Aorta (tissue), 5 donors: ENCODE measurements around the gene ERMN. TPM values are rescaled to one million over a fixed set of nuclear protein-coding genes. Genes with fewer than 3 reads are reported as not detected.
A peak's percentile ranks its signal among the peaks of the same experiment; 100 is the strongest.
"Not testable (repeated sequence)": the region's sequence is repeated elsewhere in the genome, so short reads cannot be mapped to it uniquely, and the experiment has no call there.

Source experiments
- ATAC-seq: fragments of 200-7000 bp; cut with Tn5 transposase; one replicate; pipeline ENCODE4 v1.9.1; 2022; ENCODE audit warnings: moderate library complexity; ENCODE audit not compliant: low FRiP score
- DNase-seq, 2 donors: peaks; one replicate each; pipeline ENCODE4 v3.0.0-alpha.2; 2020
- H3K27ac ChIP-seq, 2 donors: one replicate each; pipeline ENCODE4 v1.5.1; 2013; ENCODE audit warnings: low read length in 2 of 2, mild to moderate bottlenecking in 2 of 2, moderate library complexity in 2 of 2, control low read depth in 1 of 2, inconsistent platforms in 1 of 2, low read depth in 1 of 2
- H3K27me3 ChIP-seq, 2 donors: one replicate each; pipeline ENCODE4 v1.6.1; 2013; ENCODE audit warnings: control low read depth in 1 of 2, low read length in 1 of 2, mild to moderate bottlenecking in 1 of 2, moderate library complexity in 1 of 2; ENCODE audit not compliant: insufficient read depth in 2 of 2, control insufficient read depth in 1 of 2
- H3K36me3 ChIP-seq, 2 donors: one replicate each; pipeline ENCODE4 v1.6.1; 2013; ENCODE audit warnings: control low read depth in 1 of 2, low read length in 1 of 2, mild to moderate bottlenecking in 1 of 2; ENCODE audit not compliant: insufficient read depth in 2 of 2, control insufficient read depth in 1 of 2
- H3K4me1 ChIP-seq, 2 donors: one replicate each; pipeline ENCODE4 v1.6.1; 2013; ENCODE audit warnings: low read length in 2 of 2, control low read depth in 1 of 2, mild to moderate bottlenecking in 1 of 2, moderate library complexity in 1 of 2; ENCODE audit not compliant: insufficient read depth in 2 of 2, control insufficient read depth in 1 of 2
- H3K4me3 ChIP-seq, 2 donors: one replicate each; pipeline ENCODE4 v1.5.1; 2013; ENCODE audit warnings: low read length in 2 of 2, control low read depth in 1 of 2, mild to moderate bottlenecking in 1 of 2
- H3K9me3 ChIP-seq: one replicate; pipeline ENCODE4 v1.6.1; 2013; ENCODE audit warnings: mild to moderate bottlenecking, low read length; ENCODE audit not compliant: control insufficient read depth
- WGBS, 2 donors: extraction: QIAGEN DNeasy Blood & Tissue Kit; methylation state at CpG; one replicate each; pipeline ENCODE4 v1.1.7; 2013; 5-methylcytosine and 5-hydroxymethylcytosine counted together
- intact Hi-C, 2 donors: fragments of 100-400 bp; cut with DNase I; formaldehyde crosslinking; loops; one replicate each; pipeline versions ENCODE4 v1.14.2 to v1.15.0; 2022
- polyA plus RNA-seq, 2 donors: library from polyadenylated mRNA; stranded (reverse); fragments of 200-250 nt; gene quantifications; one replicate each; pipeline ENCODE4 v1.2.3, GENCODE V29; 2013
- total RNA-seq, 2 donors: library from RNA; stranded (reverse); fragmentation: NEBNext Ultra II Directional; extraction: Animal tissue kit (Norgen Biotek cat#: 25700); gene quantifications; one replicate each; pipeline ENCODE4 v1.2.1, GENCODE V29; 2021
- donor health status: healthy with polysubstance abuse.
- donor health status: Bipolar disorder and iron deficiency.
- donor health status: DM: no; HTN: no; CAD: no.
- donor health status: DM: no; HTN: no; CAD: no.
- donor health status: DM: yes; HTN: yes; CAD: no.

Gene ERMN
- total and polyA plus RNA-seq, 4 donors, result 0.36 to 0.51 TPM; not detected in 2

DNA sequence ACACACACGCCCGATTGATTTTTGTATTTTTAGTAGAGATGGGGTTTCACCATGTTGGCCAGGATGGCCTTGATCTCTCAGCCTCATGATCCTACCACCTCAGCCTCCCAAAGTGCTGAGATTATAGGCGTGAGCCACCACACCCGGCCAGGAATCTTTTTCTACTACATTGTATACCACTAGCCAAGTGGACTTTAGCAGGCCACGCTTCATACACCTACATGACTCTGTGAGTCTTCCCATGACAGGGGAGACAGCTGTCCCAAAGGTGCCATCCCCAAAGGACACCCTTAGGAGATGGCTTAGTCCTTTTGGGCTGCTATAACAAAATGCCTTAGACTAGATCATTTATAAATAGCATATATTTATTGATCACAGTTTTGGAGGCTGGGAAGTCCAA, 32.8 kb downstream of the ERMN start:
- Histone ChIP-seq H3K27me3 (no peaks in the 10 kb centered on the region), H3K36me3 (no peaks in the 10 kb centered on the region), H3K27ac (no peak overlapping the region), H3K9me3 (peaks cover 1% of the 10 kb centered on the region), H3K4me1 (no peaks in the 10 kb centered on the region), H3K4me3 (no peak overlapping the region)
- DNase-seq (no peak), ATAC-seq (peak; percentile 45)
- intact Hi-C loops, result no loop called here
- 96 to 99% methylated on average over 5 of the region's 5 CpGs for WGBS, 2 donors

DNA sequence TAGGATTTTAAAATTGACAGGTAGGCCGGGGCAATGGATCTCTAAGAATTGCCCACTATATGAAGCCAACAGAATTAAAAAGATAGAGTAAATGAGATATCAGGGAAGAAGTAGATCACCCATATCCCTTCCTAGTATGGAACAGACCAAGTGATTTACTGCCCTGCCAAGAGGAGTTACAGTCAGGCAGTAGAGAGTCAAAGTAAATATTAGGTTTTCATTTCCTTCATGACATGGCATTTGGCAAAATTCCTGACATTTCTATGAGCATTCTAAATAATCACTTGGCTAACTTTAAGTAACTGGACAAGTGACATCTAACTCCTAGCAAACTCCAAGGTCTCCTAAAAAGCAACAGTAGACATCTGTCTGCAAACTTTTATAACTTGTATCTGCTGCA, 34.6 kb downstream of the ERMN start:
- WGBS, 2 donors, result 54 to 60% methylated on average over 1 of the region's 1 CpG
- intact Hi-C loops, result no loop called here

DNA sequence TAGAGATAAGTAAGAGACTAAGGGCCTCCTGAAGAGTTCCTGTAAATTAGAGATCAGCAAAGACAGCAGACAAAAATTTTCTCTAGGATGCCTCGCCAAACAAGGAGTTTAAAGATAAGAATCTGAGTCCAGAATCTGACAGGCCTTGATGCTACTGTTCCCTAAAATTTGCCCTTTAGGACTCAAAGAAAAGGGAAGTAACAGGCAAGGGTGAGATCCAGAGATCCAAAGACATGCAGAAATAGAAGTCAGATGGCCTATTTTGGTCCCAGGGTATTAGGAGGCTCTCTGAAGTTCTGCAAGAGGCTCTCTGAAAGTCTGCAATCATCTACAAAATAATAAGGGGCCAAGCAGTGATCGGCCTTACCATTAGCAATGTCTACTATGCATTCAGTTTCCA, 35.1 kb downstream of the ERMN start:
- no peak overlapping the region for H3K27ac ChIP-seq
- WGBS, 2 donors, result 83% methylated on average over 2 of the region's 2 CpGs

More for the DNA sequence above, 34.6 kb downstream of the ERMN start:
- Histone ChIP-seq H3K27ac (no peak overlapping the region), H3K4me3 (no peak overlapping the region), H3K4me1 (no peaks in the 10 kb centered on the region), H3K9me3 (peaks cover 1% of the 10 kb centered on the region), H3K36me3 (no peaks in the 10 kb centered on the region), H3K27me3 (no peaks in the 10 kb centered on the region)
- no peak for DNase-seq
- no peak for ATAC-seq

GRCh38 chr2:157287160-157287559, 38.5 kb downstream of the ERMN start:
- DNase-seq, result no peak
- Histone ChIP-seq H3K4me3 (no peak overlapping the region), H3K27me3 (no peaks in the 10 kb centered on the region), H3K36me3 (no peaks in the 10 kb centered on the region), H3K4me1 (no peaks in the 10 kb centered on the region), H3K27ac (no peak overlapping the region), H3K9me3 (no peaks in the 10 kb centered on the region)
- WGBS, 2 donors, result 90 to 95% methylated on average over 1 of the region's 1 CpG
- intact Hi-C loops, result no loop called here
- no peak for ATAC-seq

More for the DNA sequence above, 35.1 kb downstream of the ERMN start:
- Histone ChIP-seq H3K4me3 (no peak overlapping the region), H3K4me1 (no peaks in the 10 kb centered on the region), H3K9me3 (peaks cover 1% of the 10 kb centered on the region), H3K27me3 (no peaks in the 10 kb centered on the region), H3K36me3 (no peaks in the 10 kb centered on the region)
- intact Hi-C loops, result no loop called here
- DNase-seq, result no peak
- no peak for ATAC-seq

DNA sequence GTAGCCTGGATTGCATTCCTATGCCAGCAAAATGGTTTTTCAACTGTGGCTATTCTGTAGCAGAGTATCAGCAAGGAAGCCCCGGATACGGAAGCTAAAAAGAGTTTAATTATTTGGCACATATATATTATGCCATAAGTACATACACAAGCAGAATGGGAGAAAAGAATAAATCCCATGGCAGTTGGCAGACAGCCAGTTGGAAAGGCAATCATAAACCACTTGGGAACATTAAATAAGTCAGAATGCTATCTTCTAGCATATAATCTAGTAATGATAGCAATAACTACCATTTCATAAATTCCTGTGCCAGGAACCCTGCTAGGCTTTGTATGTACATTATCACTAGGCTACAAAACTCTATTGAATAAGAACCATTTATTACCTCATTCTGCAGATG, 42.2 kb downstream of the ERMN start:
- ATAC-seq, result no peak
- no peaks in the 10 kb centered on the region for H3K9me3 ChIP-seq
- no peak overlapping the region for H3K4me3 ChIP-seq
- intact Hi-C loops, result no loop called here
- WGBS, 2 donors, result 22 to 31% methylated on average over 2 of the region's 2 CpGs
- no peaks in the 10 kb centered on the region for H3K36me3 ChIP-seq
- H3K4me1 ChIP-seq, result no peaks in the 10 kb centered on the region
- H3K27me3 ChIP-seq, result no peaks in the 10 kb centered on the region
- DNase-seq, result no peak
- H3K27ac ChIP-seq, result no peak overlapping the region

DNA sequence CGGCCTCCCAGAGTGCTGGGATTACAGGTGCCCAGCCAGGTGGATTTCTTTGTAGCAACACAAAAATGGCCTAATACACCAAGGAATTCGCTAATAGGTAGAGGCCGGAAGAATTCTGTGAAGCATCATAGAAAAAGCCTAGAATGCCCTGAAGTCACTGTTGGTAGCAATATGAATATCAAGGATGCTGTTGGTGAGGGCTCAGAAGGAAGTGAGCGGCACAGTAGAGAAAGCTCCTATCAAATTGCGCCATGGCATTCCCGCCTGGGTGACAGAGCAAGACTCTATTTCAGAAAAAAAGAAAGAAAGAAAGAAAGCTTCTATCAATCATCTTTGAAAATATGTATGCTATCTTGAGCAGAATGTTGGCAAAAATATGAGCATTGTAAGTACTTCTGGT, 44.3 kb downstream of the ERMN start:
- Histone ChIP-seq H3K9me3 (no peaks in the 10 kb centered on the region), H3K27me3 (no peaks in the 10 kb centered on the region), H3K4me3 (no peak overlapping the region), H3K36me3 (no peaks in the 10 kb centered on the region), H3K4me1 (no peaks in the 10 kb centered on the region), H3K27ac (no peak overlapping the region)
- WGBS, 2 donors, result 88 to 91% methylated on average over 6 of the region's 6 CpGs
- DNase-seq (no peak), ATAC-seq (no peak)
- intact Hi-C loops, result no loop called here

- not testable (repeated sequence) for DNase-seq
- 80 to 85% methylated on average over 7 of the region's 7 CpGs for WGBS, 2 donors
Measured at GRCh38 chr2:157279311-157279710, 46.3 kb downstream of the ERMN start.

DNA sequence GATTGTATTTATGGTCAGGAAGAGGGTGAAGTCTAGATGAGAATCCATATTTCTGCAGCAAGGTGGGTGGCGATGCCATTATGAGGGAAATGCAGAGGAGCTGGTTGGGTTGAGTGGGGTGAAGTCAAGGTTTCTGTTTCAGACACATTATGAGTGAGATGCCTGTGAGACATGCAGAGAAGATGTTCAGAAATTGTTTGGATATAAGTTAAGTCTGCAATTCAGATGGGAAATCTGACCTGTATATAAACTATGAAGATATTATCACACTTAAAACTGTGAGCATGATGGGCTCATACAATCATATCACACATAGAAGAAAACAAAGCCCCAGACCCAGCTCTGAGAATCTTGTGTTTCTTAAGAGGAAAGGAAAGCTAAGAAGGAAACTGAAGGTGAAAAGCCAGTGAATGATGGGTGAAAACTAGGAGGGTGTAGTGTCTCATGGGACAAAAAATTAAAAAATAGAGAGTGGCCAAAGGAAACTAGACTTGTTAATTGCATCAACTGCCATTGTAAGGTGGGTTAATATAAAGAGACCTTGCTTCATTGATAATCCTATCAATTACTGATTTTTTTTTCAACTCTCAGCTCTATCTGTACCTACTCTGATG, 53.9 kb downstream of the ERMN start:
- no peaks in the 10 kb centered on the region for H3K36me3 ChIP-seq
- H3K9me3 ChIP-seq, result no peaks in the 10 kb centered on the region
- H3K4me3 ChIP-seq, result no peak overlapping the region
- H3K4me1 ChIP-seq, result no peaks in the 10 kb centered on the region
- 94 to 96% methylated on average over 1 of the region's 1 CpG for WGBS, 2 donors
- ATAC-seq (no peak), DNase-seq (no peak)
- intact Hi-C loops, result no loop called here
- no peaks in the 10 kb centered on the region for H3K27me3 ChIP-seq
- no peak overlapping the region for H3K27ac ChIP-seq

More at GRCh38 chr2:157279311-157279710, 46.3 kb downstream of the ERMN start:
- H3K4me3 ChIP-seq, ATAC-seq, H3K9me3 ChIP-seq, H3K4me1 ChIP-seq, H3K36me3 ChIP-seq, intact Hi-C loops, H3K27me3 ChIP-seq, H3K27ac ChIP-seq: not testable (repeated sequence)

GRCh38 chr2:157269922-157270321, 55.7 kb downstream of the ERMN start:
- no peak for ATAC-seq

More at GRCh38 chr2:157269922-157270321, 55.7 kb downstream of the ERMN start:
- Histone ChIP-seq H3K4me1 (no peaks in the 10 kb centered on the region), H3K27ac (no peak overlapping the region), H3K36me3 (no peaks in the 10 kb centered on the region), H3K9me3 (no peaks in the 10 kb centered on the region), H3K4me3 (no peak overlapping the region), H3K27me3 (no peaks in the 10 kb centered on the region)
- intact Hi-C loops, result no loop called here
- no peak for DNase-seq
- 68 to 73% methylated on average over 2 of the region's 2 CpGs for whole genome bisulfite sequencing, 2 donors
